Spleen (tissue), 11 donors: ENCODE measurements around the gene DYNC1LI2. TPM values are rescaled to one million over a fixed set of nuclear protein-coding genes. Genes with fewer than 3 reads are reported as not detected.

ENCODE experiments used
- DNase-seq: peaks from one replicate; pipeline ENCODE4 v3.0.0-alpha.2; 2020
- H3K27ac ChIP-seq, 8 donors: fragments of 200-600 bp; sonication (generic) in 7 of 8; 1 replicate in 4 of 8; 2 replicates in 4 of 8; pipeline versions ENCODE4 v1.5.0 to v1.8.0; 2016 to 2021; ENCODE audit warnings: inconsistent platforms in 4 of 8, mild to moderate bottlenecking in 4 of 8, moderate library complexity in 1 of 8
- H3K27me3 ChIP-seq, 7 donors: fragments of 200-600 bp; sonication (generic) in 6 of 7; replicated peaks in 1 of 7; 1 replicate in 4 of 7; 2 replicates in 3 of 7; pipeline versions ENCODE4 v1.5.0 to v1.8.0; 2016 to 2021; ENCODE audit warnings: inconsistent platforms in 3 of 7, mild to moderate bottlenecking in 1 of 7
- H3K36me3 ChIP-seq, 6 donors: fragments of 200-600 bp; sonication (generic) in 5 of 6; 1 replicate in 4 of 6; 2 replicates in 2 of 6; pipeline versions ENCODE4 v1.5.0 to v1.8.0; 2016 to 2021; ENCODE audit warnings: inconsistent platforms in 2 of 6
- H3K4me1 ChIP-seq, 6 donors: fragments of 200-600 bp; sonication (generic) in 5 of 6; 1 replicate in 3 of 6; 2 replicates in 3 of 6; pipeline versions ENCODE4 v1.5.0 to v1.8.0; 2016 to 2021; ENCODE audit warnings: inconsistent platforms in 3 of 6
- H3K4me3 ChIP-seq, 8 donors: fragments of 200-600 bp; sonication (generic) in 7 of 8; 1 replicate in 4 of 8; 2 replicates in 4 of 8; pipeline versions ENCODE4 v1.5.0 to v1.8.0; 2016 to 2021; ENCODE audit warnings: inconsistent platforms in 4 of 8, mild to moderate bottlenecking in 4 of 8, moderate library complexity in 2 of 8
- H3K9me3 ChIP-seq, 8 donors: fragments of 200-600 bp; sonication (generic) in 7 of 8; 1 replicate in 4 of 8; 2 replicates in 4 of 8; pipeline versions ENCODE4 v1.5.0 to v1.8.0; 2016 to 2021; ENCODE audit warnings: inconsistent platforms in 4 of 8
- POLR2A ChIP-seq, 3 donors: fragments of 450-650 bp; IDR thresholded peaks; one replicate each; pipeline ENCODE4 v1.5.1; 2017; ENCODE audit warnings: antibody characterized with exemption in 3 of 3, mild to moderate bottlenecking in 1 of 3
- POLR2AphosphoS5 ChIP-seq, 3 donors: sonication (generic); formaldehyde crosslinking; IDR thresholded peaks; one replicate each; pipeline ENCODE4 v1.5.1; 2017; ENCODE audit warnings: antibody characterized with exemption in 3 of 3
- WGBS, 5 donors: extraction: QIAGEN DNeasy Blood & Tissue Kit in 3 of 5; methylation state at CpG; one replicate each; pipeline versions ENCODE4 v1.1.5 to v1.1.7; 2013 to 2018; 5-methylcytosine and 5-hydroxymethylcytosine counted together
- intact Hi-C: fragments of 100-400 bp; cut with DNase I; formaldehyde crosslinking; loops from one replicate; pipeline ENCODE4 v1.15.0; 2023; ENCODE audit warnings: low total_unique reads
- polyA plus RNA-seq, 3 donors: library from polyadenylated mRNA; stranded (reverse); fragments of 200-250 nt; gene quantifications; one replicate each; pipeline ENCODE4 v1.2.1, GENCODE V29; 2013
- total RNA-seq, 7 donors: library from RNA; depleted of rRNA in 3 of 7; stranded (reverse); fragments of >200 nt in 3 of 7; fragmentation: NEBNext Ultra II Directional in 4 of 7; extraction: Animal tissue kit (Norgen Biotek cat#: 25700) in 4 of 7; gene quantifications; one replicate each; pipeline versions ENCODE4 v1.1.0 to v1.2.1, GENCODE V29; 2016 to 2021
- TF ChIP-seq, protein P1 (sequence below), 11 experiments: fragments of 200-600 bp in 7 of 11; fragments of 450-650 bp in 4 of 11; sonication (generic) in 4 of 11; IDR thresholded peaks in 8 of 11; conservative IDR thresholded peaks in 3 of 11; 1 replicate in 7 of 11; 2 replicates in 4 of 11; pipeline versions ENCODE4 v1.4.0 to v1.8.0; 2016 to 2021; ENCODE audit warnings: antibody characterized with exemption in 11 of 11, inconsistent platforms in 4 of 11, mild to moderate bottlenecking in 1 of 11
- donor health status: healthy with polysubstance abuse.
- donor health status: DM: no; HTN: no; CAD: no; lungs with moderate emphysema.
- donor health status: DM: no; HTN: no; CAD: no.
- donor health status: Bipolar disorder and iron deficiency.
- donor health status: healthy.
- donor health status: DM: no; HTN: no; CAD: no.
- donor health status: DM: yes; HTN: yes; CAD: no.

Gene DYNC1LI2
- total and polyA plus RNA-seq, 10 donors: 15.6 to 132 (median 96.3) TPM

DNA sequence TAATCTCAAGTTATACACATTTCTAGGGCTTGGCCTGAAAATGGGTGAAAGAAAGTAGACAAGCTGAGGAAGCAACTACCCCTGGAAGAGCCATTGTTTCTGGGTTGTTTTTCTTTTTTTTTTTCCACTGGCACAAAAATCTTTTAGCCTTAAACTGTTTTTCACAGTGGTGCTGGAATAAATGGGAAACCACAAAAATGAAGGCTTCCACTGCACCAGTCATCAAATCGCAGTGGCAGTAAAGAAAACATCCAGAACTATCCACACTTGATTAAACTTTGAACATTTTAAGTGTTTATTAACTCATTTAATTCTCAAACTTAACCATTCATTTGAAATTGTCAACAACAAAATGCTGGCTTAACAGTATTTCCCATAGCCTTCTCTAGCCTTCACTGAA, 69.1 kb downstream of the DYNC1LI2 start:
- Histone ChIP-seq H3K4me3 (no peak overlapping the region), H3K27me3 (no peaks in the 10 kb centered on the region), H3K36me3 (peaks cover 0 to 8% (median 0%) of the 10 kb centered on the region in 6 donors), H3K4me1 (no peaks in the 10 kb centered on the region), H3K9me3 (no peaks in the 10 kb centered on the region), H3K27ac (no peak overlapping the region)
- intact Hi-C loops: no loop called here
- TF ChIP-seq, protein P1, sequence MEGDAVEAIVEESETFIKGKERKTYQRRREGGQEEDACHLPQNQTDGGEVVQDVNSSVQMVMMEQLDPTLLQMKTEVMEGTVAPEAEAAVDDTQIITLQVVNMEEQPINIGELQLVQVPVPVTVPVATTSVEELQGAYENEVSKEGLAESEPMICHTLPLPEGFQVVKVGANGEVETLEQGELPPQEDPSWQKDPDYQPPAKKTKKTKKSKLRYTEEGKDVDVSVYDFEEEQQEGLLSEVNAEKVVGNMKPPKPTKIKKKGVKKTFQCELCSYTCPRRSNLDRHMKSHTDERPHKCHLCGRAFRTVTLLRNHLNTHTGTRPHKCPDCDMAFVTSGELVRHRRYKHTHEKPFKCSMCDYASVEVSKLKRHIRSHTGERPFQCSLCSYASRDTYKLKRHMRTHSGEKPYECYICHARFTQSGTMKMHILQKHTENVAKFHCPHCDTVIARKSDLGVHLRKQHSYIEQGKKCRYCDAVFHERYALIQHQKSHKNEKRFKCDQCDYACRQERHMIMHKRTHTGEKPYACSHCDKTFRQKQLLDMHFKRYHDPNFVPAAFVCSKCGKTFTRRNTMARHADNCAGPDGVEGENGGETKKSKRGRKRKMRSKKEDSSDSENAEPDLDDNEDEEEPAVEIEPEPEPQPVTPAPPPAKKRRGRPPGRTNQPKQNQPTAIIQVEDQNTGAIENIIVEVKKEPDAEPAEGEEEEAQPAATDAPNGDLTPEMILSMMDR (IDR thresholded peaks at IDR 0.05 in 8 of 11, conservative IDR thresholded peaks at IDR 0.05 in 3 of 11): no peak
- 55 to 82% (median 70%) methylated on average over 1 of the region's 1 CpG for WGBS, 5 donors
- no peak for DNase-seq

DNA sequence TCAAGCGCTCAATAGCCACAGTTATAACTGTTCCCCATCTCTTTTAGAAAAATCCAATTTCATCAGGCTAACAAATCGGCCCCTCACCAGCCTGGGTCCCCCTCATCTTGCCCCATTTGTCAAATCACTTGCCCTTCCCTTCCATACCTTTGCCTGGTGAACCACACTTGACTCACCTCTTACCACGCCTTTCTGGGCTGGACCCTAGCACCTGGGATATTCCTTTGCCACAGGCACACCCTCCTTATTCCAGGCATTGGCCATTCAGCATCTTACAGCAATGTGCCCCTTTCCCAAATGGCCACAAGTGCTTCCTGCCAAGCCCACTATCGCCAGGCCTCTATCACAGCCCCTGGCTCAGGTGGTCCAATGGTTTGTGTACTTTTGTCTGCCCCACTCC, 69.7 kb downstream of the DYNC1LI2 start:
- no peak for DNase-seq
- intact Hi-C loops: no loop called here
- Histone ChIP-seq H3K27ac (no peak overlapping the region), H3K9me3 (no peaks in the 10 kb centered on the region), H3K4me3 (no peak overlapping the region), H3K4me1 (no peaks in the 10 kb centered on the region), H3K27me3 (no peaks in the 10 kb centered on the region), H3K36me3 (peaks cover 0 to 8% (median 0%) of the 10 kb centered on the region in 6 donors)
- TF ChIP-seq, protein P1 (IDR thresholded peaks at IDR 0.05 in 8 of 11, conservative IDR thresholded peaks at IDR 0.05 in 3 of 11): no peak
- TF ChIP-seq POLR2A (IDR thresholded peaks at IDR 0.05): no peak
- no peak for TF ChIP-seq POLR2AphosphoS5 (IDR thresholded peaks at IDR 0.05)
- WGBS, 5 donors: 86 to 95% (median 89%) methylated on average over 4 of the region's 4 CpGs

GRCh38 chr16:66678337-66678736, 73.1 kb downstream of the DYNC1LI2 start:
- H3K4me3 ChIP-seq: no peak overlapping the region
- no peak overlapping the region for H3K27ac ChIP-seq
- H3K27me3 ChIP-seq: no peaks in the 10 kb centered on the region
- TF ChIP-seq, protein P1 (IDR thresholded peaks at IDR 0.05 in 8 of 11, conservative IDR thresholded peaks at IDR 0.05 in 3 of 11): no peak
- no peak for TF ChIP-seq POLR2AphosphoS5 (IDR thresholded peaks at IDR 0.05)
- TF ChIP-seq POLR2A (IDR thresholded peaks at IDR 0.05): no peak
- no peak for DNase-seq
- peaks cover 0 to 8% (median 0%) of the 10 kb centered on the region in 6 donors for H3K36me3 ChIP-seq
- H3K9me3 ChIP-seq: no peaks in the 10 kb centered on the region
- WGBS, 5 donors: 75 to 87% (median 78%) methylated on average over 2 of the region's 2 CpGs
- no peaks in the 10 kb centered on the region for H3K4me1 ChIP-seq
- intact Hi-C loops: no loop called here

- peaks cover 0 to 8% (median 0%) of the 10 kb centered on the region in 6 donors for H3K36me3 ChIP-seq
- no peak overlapping the region for H3K4me3 ChIP-seq
- 91 to 97% (median 93%) methylated on average over 6 of the region's 6 CpGs for WGBS, 5 donors
- no peaks in the 10 kb centered on the region for H3K4me1 ChIP-seq
- TF ChIP-seq POLR2AphosphoS5 (IDR thresholded peaks at IDR 0.05) (no peak), POLR2A (IDR thresholded peaks at IDR 0.05) (no peak)
- TF ChIP-seq, protein P1 (IDR thresholded peaks at IDR 0.05 in 8 of 11, conservative IDR thresholded peaks at IDR 0.05 in 3 of 11): no peak
- no peaks in the 10 kb centered on the region for H3K27me3 ChIP-seq
- no peak overlapping the region for H3K27ac ChIP-seq
- H3K9me3 ChIP-seq: no peaks in the 10 kb centered on the region
- DNase-seq: no peak
- intact Hi-C loops: no loop called here
Observed at GRCh38 chr16:66677836-66678235, 73.6 kb downstream of the DYNC1LI2 start.
